ENCODE measurements around the gene M1AP. TPM values are rescaled to one million over a fixed set of nuclear protein-coding genes. Genes with fewer than 3 reads are reported as not detected.

The M1AP gene
- total and polyA plus RNA-seq, 2 of the 8 experiments (the other 6 are each of a cell fraction or from before 2014, with no cell fraction given): 4.8 TPM

GRCh38 chr2:74585406-74586185 lies 62.5 kb downstream of the M1AP start:
- Histone ChIP-seq H2BK120ac (replicated peaks; ENCODE audit: low read depth, low read length) (no peak overlapping the region), H2BK15ac (ENCODE audit: low read length) (no peak overlapping the region), H4K8ac (ENCODE audit: extremely low read depth, insufficient read depth, low read length) (no peak overlapping the region), H2AFZ (ENCODE audit: low read length) (no peak overlapping the region), H3K23me2 (ENCODE audit: low read depth, low read length) (no peaks in the 10 kb centered on the region), H3K23ac (ENCODE audit: insufficient read length) (no peak overlapping the region), H3K4me2 (ENCODE audit: insufficient read depth in 1 of 2, low read depth in 2 of 2, low read length in 2 of 2) (no peak overlapping the region), H2AK5ac (ENCODE audit: low read depth, low read length) (no peak overlapping the region), H3K4me1 (replicated peaks in 1 of 4; ENCODE audit: control insufficient read depth in 3 of 4, insufficient read depth in 4 of 4, low read length in 3 of 4) (peaks cover 0 to 2% (median under 1%) of the 10 kb centered on the region in 4 experiments; a peak in 1 of 7 replicates), H3K79me1 (ENCODE audit: low read depth, low read length) (no peaks in the 10 kb centered on the region), H3K36me3 (ENCODE audit: control insufficient read depth in 2 of 4, insufficient read depth in 4 of 4, low read length in 3 of 4) (no peaks in the 10 kb centered on the region), H3K14ac (ENCODE audit: insufficient read length) (no peak overlapping the region), H3K4ac (replicated peaks; ENCODE audit: insufficient read length, low read depth, low read length) (no peak overlapping the region), H4K5ac (ENCODE audit: insufficient read length, low read depth, low read length) (no peak overlapping the region), H3K9me3 (ENCODE audit: insufficient read depth in 2 of 2, low read depth in 1 of 2, low read length in 1 of 2) (no peaks in the 10 kb centered on the region), H3K27me3 (replicated peaks in 1 of 4; ENCODE audit: control insufficient read depth in 3 of 4, extremely low read depth in 1 of 4, insufficient read depth in 3 of 4, low read length in 3 of 4) (no peaks in the 10 kb centered on the region), H2BK20ac (ENCODE audit: low read length) (no peak overlapping the region), H2BK12ac (ENCODE audit: low read depth, low read length) (no peak overlapping the region), H3K9ac (replicated peaks in 1 of 4; ENCODE audit: extremely low read depth in 1 of 4, low read depth in 3 of 4, low read length in 3 of 4) (no peak overlapping the region), H4K20me1 (replicated peaks in 1 of 2; ENCODE audit: control insufficient read depth in 1 of 2, insufficient read depth in 2 of 2, low read length in 2 of 2) (no peaks in the 10 kb centered on the region), H3K4me3 (ENCODE audit: extremely low read depth in 1 of 4, insufficient read depth in 2 of 4, low read depth in 3 of 4, low read length in 4 of 4) (no peak overlapping the region), H2BK5ac (ENCODE audit: low read depth, low read length) (no peak overlapping the region), H3K79me2 (ENCODE audit: control insufficient read depth in 1 of 2, insufficient read depth in 2 of 2, low read length in 2 of 2) (no peaks in the 10 kb centered on the region), H3K18ac (ENCODE audit: extremely low read depth, low read length) (no peak overlapping the region), H4K91ac (replicated peaks; ENCODE audit: insufficient read length, low read length) (no peak overlapping the region), H3K27ac (ENCODE audit: low read depth, low read length) (no peak overlapping the region), H3K56ac (replicated peaks; ENCODE audit: insufficient read length, low read depth, low read length) (no peak overlapping the region)
- DNase-seq (ENCODE audit: low read depth in 1 of 2, low spot score in 2 of 2) (no peak), FAIRE-seq (no peak)
- WGBS, 2 experiments (ENCODE audit: extremely low coverage in 1 of 2, insufficient coverage in 1 of 2, insufficient read length in 1 of 2, insufficient replicate concordance in 2 of 2, low coverage in 1 of 2, low lambda C conversion rate in 2 of 2, missing lambda C conversion rate in 1 of 2): 75% methylated on average over 4 of the region's 4 CpGs; no CpG with 5 or more reads in 1 of the 2 experiments
- CTCF ChIA-PET (ENCODE audit: partially characterized antibody): interaction anchor here (0.6 to 12.2 kb wide), 25 partner anchors 10 to 597 kb away, joined by 3 to 158 read pairs (median 6); partner anchors contain the start of genes AUP1, CCDC142, DQX1 and HTRA2
- POLR2A ChIA-PET (ENCODE audit: partially characterized antibody): interaction anchor here (0.9 to 1.8 kb wide), 4 partner anchors 31 to 86 kb away, joined by 3 to 5 read pairs (median 4); partner anchors contain the start of genes AUP1, HTRA2, LBX2 and PCGF1
